ENCODE results near the gene TBC1D16. TPM values are rescaled to one million over a fixed set of nuclear protein-coding genes. Genes with fewer than 3 reads are reported as not detected.

TBC1D16 gene
- total RNA-seq, 1 experiment from 2014 or later = 15.3 TPM

DNA sequence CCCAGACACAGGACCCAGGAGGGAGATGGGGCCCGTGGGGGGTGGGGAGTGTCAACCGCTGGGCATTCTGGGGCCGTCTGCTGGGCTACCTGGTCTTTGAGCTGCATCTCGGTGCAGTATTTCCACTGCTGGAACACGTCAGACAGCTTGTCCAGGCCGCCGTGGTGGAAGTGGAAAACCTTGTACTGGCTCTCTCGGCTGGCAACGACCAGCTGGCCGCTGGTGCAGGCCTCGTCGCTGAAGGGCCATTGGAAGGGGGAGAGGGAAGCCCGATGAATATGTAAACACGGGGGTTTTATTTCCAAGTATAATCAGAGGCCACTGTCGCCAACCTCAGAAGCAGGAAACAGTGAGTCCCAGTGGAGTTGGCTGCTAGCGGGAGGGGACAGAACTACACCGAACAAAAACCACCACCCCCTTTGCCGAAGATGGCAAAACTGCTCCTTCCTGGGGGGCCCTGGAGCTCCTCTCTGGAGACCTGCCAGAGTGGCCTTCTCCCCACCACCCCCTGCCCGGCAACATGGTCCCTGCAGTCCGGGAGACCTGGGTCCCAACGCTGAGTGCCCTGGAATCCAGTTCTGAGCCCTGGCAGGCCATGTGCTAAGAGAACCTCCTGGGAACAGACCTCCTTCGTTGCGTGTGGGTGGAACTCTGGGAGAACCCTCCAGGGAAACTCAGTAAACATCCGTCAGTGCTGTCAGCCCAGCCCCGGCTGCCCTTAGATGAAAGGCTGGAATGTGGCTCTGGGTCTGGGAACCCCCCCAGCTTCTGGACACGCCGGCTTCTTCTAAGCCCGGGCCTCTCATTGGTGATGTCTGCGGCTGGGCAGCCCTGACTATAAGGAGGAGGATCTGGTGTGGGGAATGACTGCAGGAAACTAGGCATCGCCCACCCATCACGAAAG lies 84.1 kb downstream of the TBC1D16 start:
- DNase-seq (ENCODE audit: low read depth) = peak; percentile 74

- DNase-seq (ENCODE audit: low read depth) = no peak
These were observed 84.9 kb downstream of the TBC1D16 start for GRCh38 chr17:79950751-79951150.

DNA sequence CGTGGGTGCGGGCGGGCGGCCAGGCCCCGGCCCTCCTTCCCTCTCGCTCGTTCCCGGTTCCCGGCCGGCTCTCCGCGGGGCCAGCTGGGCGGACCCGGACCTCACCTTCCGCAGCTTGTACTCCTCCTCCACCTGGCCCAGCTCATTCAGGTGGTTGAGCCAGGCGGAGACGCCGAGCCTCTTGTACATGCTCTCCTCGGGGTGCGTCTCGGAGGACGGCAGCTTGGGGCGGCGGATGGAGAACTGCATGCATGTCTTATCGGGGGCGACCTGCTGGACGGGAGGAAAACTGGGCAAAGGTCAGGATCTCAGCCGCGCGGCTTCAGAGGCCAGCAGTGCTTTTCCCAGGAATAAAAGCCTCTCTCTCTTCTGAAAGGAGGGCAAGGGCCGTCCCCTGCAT lies 85.4 kb downstream of the TBC1D16 start:
- no peak for DNase-seq (ENCODE audit: low read depth)

GRCh38 chr17:79949656-79950209 lies 85.9 kb downstream of the TBC1D16 start:
- no peak for DNase-seq (ENCODE audit: low read depth)

GRCh38 chr17:79948945-79949655 lies 86.6 kb downstream of the TBC1D16 start:
- no peak for DNase-seq (ENCODE audit: low read depth)

- no peak for DNase-seq (ENCODE audit: low read depth)
These were observed 87.2 kb downstream of the TBC1D16 start for GRCh38 chr17:79948406-79948944.

GRCh38 chr17:79947351-79948031 lies 88.2 kb downstream of the TBC1D16 start:
- DNase-seq (ENCODE audit: low read depth) = peak; percentile 93

GRCh38 chr17:79946352-79947231 lies 89.1 kb downstream of the TBC1D16 start:
- DNase-seq (ENCODE audit: low read depth) = no peak

DNA sequence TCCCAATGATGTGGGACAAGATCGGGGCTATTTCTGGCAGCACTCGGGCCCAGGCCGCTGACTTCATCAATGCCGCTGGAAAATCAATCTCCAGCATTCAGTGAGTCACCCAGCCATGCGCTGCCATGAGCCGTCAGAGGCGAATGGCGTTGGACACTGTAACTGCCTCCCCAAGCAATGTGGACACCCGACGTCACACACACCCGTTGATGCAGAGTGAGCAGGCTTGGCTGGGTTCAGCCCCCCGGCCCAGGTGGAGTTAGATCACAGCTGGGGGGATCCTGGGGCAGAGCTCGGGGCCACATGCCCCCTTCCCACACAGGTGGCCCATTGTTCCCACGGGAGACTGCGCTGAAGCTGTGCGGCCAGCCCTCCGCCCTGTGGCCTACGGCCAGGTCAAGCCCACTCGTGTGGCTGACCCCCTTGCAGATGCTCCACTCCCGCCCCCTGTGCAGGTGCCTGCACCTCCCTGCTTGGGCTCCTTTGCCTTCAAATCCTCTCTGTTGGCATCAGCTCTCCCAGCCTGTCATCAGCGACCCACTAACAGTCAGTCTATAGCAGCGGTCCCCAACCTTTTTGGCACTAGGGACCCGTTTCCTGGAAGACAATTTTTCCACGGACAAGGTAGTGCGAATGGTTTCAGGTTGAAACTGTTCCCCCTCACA lies 89.9 kb downstream of the TBC1D16 start:
- no peak for DNase-seq (ENCODE audit: low read depth)

DNA sequence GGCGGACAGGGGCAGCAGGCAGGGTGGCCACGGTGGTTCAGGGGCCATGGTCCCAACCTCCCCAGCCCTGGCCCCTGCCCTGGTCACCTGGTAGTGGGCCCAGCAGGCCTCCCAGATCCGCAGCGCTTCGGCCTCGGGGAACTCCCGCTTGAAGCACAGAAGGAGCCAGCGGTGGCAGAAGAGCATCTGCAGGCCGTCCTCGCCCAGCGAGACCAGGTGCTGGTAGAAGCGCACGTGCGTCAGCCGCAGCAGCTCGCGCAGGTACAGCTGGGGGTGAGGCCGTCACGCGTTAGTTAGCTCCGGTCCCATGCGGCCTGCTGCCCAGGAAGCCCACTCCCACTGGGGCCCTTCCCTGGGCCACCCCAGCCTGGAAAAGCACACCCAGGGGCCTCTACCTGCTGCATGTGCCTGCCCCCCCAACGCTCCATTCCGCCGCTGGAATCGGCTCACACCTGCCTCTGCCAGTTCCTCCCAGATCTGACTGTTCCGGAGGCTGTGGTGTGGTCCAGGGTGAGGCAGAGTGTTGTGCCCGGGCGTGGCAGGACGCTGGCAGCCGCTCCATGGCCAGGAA lies 90.8 kb downstream of the TBC1D16 start:
- DNase-seq (ENCODE audit: low read depth) = no peak

- DNase-seq (ENCODE audit: low read depth) = no peak
These were observed 91.3 kb downstream of the TBC1D16 start for GRCh38 chr17:79944251-79944812.

GRCh38 chr17:79943347-79944241 lies 92.1 kb downstream of the TBC1D16 start:
- no peak for DNase-seq (ENCODE audit: low read depth)

GRCh38 chr17:79942591-79943346 lies 92.9 kb downstream of the TBC1D16 start:
- peak; percentile 79 for DNase-seq (ENCODE audit: low read depth)

GRCh38 chr17:79942011-79942405 lies 93.7 kb downstream of the TBC1D16 start:
- DNase-seq (ENCODE audit: low read depth) = no peak

- no peak for DNase-seq (ENCODE audit: low read depth)
These were observed 94.3 kb downstream of the TBC1D16 start for GRCh38 chr17:79941088-79942010.

GRCh38 chr17:79940459-79941087 lies 95.1 kb downstream of the TBC1D16 start:
- DNase-seq (ENCODE audit: low read depth) = no peak
